ENCODE results near the gene EGFL6. TPM values are rescaled to one million over a fixed set of nuclear protein-coding genes. Genes with fewer than 3 reads are reported as not detected.

EGFL6 gene
- total and polyA plus RNA-seq, 2 of the 4 experiments (the other 2 are of a cell fraction), result not detected

GRCh38 chrX:13661735-13662288 lies 92.4 kb downstream of the EGFL6 start:
- H2BK20ac ChIP-seq (ENCODE audit: low read depth, low read length), result no peak overlapping the region
- H2BK15ac ChIP-seq (ENCODE audit: low read depth, low read length), result no peak overlapping the region
- H4K8ac ChIP-seq (ENCODE audit: low read depth in 2 of 2, low read length in 2 of 2), result no peak overlapping the region
- H3K4me2 ChIP-seq (ENCODE audit: low read depth, low read length), result no peak overlapping the region
- H3K23ac ChIP-seq (ENCODE audit: low read depth, low read length), result no peak overlapping the region
- H3K4me1 ChIP-seq (ENCODE audit: control insufficient read depth, insufficient read depth, low read length), result peaks cover 5% of the 10 kb centered on the region; the same call in 1 of the 2 replicates
- H3K9me3 ChIP-seq (ENCODE audit: control insufficient read depth, insufficient read depth, low read length), result no peaks in the 10 kb centered on the region
- 80% methylated on average over 1 of the region's 6 CpGs; no CpG with 5 or more reads in 1 of the 2 experiments for WGBS, 2 experiments (ENCODE audit: extremely low coverage in 2 of 2, insufficient read length in 1 of 2)
- H3K4me3 ChIP-seq (ENCODE audit: insufficient read depth, low read depth, low read length), result no peak overlapping the region
- ChIA-PET POLR2A (ENCODE audit: unreplicated experiment) (interaction anchor here (0.5 kb wide), 1 partner anchor 199 kb away, joined by 4 read pairs; no protein-coding TSS in a partner anchor), CTCF (no interaction called here)
- H3K9ac ChIP-seq (ENCODE audit: low read depth, low read length), result no peak overlapping the region
- no peak overlapping the region for H3K56ac ChIP-seq (ENCODE audit: extremely low read depth, insufficient read depth, low read length)
- H2AFZ ChIP-seq (replicated peaks; ENCODE audit: low read length, poor library complexity), result no peak overlapping the region
- no peak for DNase-seq
- H3K4ac ChIP-seq (ENCODE audit: low read depth, low read length), result no peak overlapping the region
- BruUV-seq (replicated peaks), result no TSS peak
- in situ Hi-C loops (cut with MboI; ENCODE audit: low sequenced_read_pairs) (no loop called here), intact Hi-C loops (cut with micrococcal nuclease) (no loop called here), dilution Hi-C loops (cut with HindIII; ENCODE audit: low sequenced_read_pairs, unreplicated experiment) (no loop called here)
- no peaks in the 10 kb centered on the region for H3K36me3 ChIP-seq (ENCODE audit: control insufficient read depth, insufficient read depth, low read length)
- no peaks in the 10 kb centered on the region for H3K79me1 ChIP-seq (ENCODE audit: low read depth in 1 of 2, low read length in 2 of 2)
- no peak overlapping the region for H2BK5ac ChIP-seq (ENCODE audit: low read depth, low read length, poor library complexity, severe bottlenecking)
- H2AK9ac ChIP-seq (replicated peaks; ENCODE audit: low read depth, low read length, poor library complexity), result no peak overlapping the region
- no peak for ATAC-seq (ENCODE audit: low read depth)
- no peak overlapping the region for H3K14ac ChIP-seq (replicated peaks; ENCODE audit: low read depth, low read length)
- H3K18ac ChIP-seq (ENCODE audit: low read depth, low read length), result no peak overlapping the region
- no peak overlapping the region for H2BK120ac ChIP-seq (ENCODE audit: low read depth, low read length)
- H4K5ac ChIP-seq (ENCODE audit: low read depth, low read length), result no peak overlapping the region
- H3K9me1 ChIP-seq (ENCODE audit: insufficient read depth, low read length), result no peaks in the 10 kb centered on the region
- H4K20me1 ChIP-seq (ENCODE audit: insufficient read depth, low read length), result no peaks in the 10 kb centered on the region
- H3K27me3 ChIP-seq (ENCODE audit: control insufficient read depth, insufficient read depth, low read length), result peaks cover 8% of the 10 kb centered on the region
- H4K91ac ChIP-seq (ENCODE audit: insufficient read depth, low read depth, low read length), result no peak overlapping the region
- H3K27ac ChIP-seq (ENCODE audit: insufficient read depth, low read length), result no peak overlapping the region
- no peak overlapping the region for H2AK5ac ChIP-seq (ENCODE audit: low read depth, low read length)
- TF ChIP-seq, protein P1, sequence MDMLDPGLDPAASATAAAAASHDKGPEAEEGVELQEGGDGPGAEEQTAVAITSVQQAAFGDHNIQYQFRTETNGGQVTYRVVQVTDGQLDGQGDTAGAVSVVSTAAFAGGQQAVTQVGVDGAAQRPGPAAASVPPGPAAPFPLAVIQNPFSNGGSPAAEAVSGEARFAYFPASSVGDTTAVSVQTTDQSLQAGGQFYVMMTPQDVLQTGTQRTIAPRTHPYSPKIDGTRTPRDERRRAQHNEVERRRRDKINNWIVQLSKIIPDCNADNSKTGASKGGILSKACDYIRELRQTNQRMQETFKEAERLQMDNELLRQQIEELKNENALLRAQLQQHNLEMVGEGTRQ (IDR thresholded peaks at IDR 0.05; ENCODE audit: low read depth, low read length), result no peak
- no peak for TF ChIP-seq POLR2A (IDR thresholded peaks at IDR 0.05; ENCODE audit: low read depth, low read length)
- TF ChIP-seq RFX5 (IDR thresholded peaks at IDR 0.05; ENCODE audit: low read depth, low read length), result no peak
- TF ChIP-seq CHD1 (IDR thresholded peaks at IDR 0.05; ENCODE audit: low read depth, low read length), result no peak
- no peak for TF ChIP-seq CTCF (conservative IDR thresholded peaks at IDR 0.05; ENCODE audit: low read depth, low read length)
- TF ChIP-seq MAFK (IDR thresholded peaks at IDR 0.05; ENCODE audit: low read depth, low read length), result no peak

All from IMR-90 (cell line).